DND-41 (cell line): Measurements from ENCODE around the gene PLEKHG5.
A peak's percentile ranks its signal among the peaks of the same experiment; 100 is the strongest.

Source experiments
- ATAC-seq: fragments of 200-7000 bp; cut with Tn5 transposase; 3 replicates; pipeline ENCODE4 v1.9.1; 2021; ENCODE audit warnings: low read depth; ENCODE audit not compliant: insufficient read depth
- DNase-seq: peaks from one replicate; pipeline ENCODE4 v3.0.0-alpha.2; 2020
- H2AFZ ChIP-seq: 2 replicates; pipeline ENCODE4 v1.6.0; 2012; ENCODE audit warnings: low read depth, low read length
- H3K27ac ChIP-seq: 2 replicates; pipeline ENCODE4 v1.5.1; 2012; ENCODE audit warnings: low read length, inconsistent platforms
- H3K27me3 ChIP-seq: fragments of 200-600 bp; sonication (generic); 2 replicates; pipeline ENCODE4 v1.6.0; 2012; ENCODE audit warnings: low read length, mild to moderate bottlenecking, inconsistent platforms; ENCODE audit not compliant: insufficient read depth, poor library complexity
- H3K36me3 ChIP-seq: 2 replicates; pipeline ENCODE4 v1.5.1; 2012; ENCODE audit warnings: low read length, inconsistent platforms; ENCODE audit not compliant: insufficient read depth
- H3K4me1 ChIP-seq: 2 replicates; pipeline ENCODE4 v1.5.1; 2012; ENCODE audit warnings: mild to moderate bottlenecking, low read length; ENCODE audit not compliant: insufficient read depth
- H3K4me2 ChIP-seq: 2 replicates; pipeline ENCODE4 v1.6.0; 2012; ENCODE audit warnings: mild to moderate bottlenecking, moderate library complexity, low read length, inconsistent platforms; ENCODE audit not compliant: insufficient read depth
- H3K4me3 ChIP-seq, 2 experiments: fragments of 200-600 bp in 1 of 2; shearing (Covaris generic) in 1 of 2; 2 replicates each; pipeline ENCODE4 v1.5.1; 2012 to 2016; ENCODE audit warnings: inconsistent platforms in 2 of 2, low read length in 2 of 2, mild to moderate bottlenecking in 2 of 2, low read depth in 1 of 2, moderate library complexity in 1 of 2
- H3K79me2 ChIP-seq: 2 replicates; pipeline ENCODE4 v1.6.0; 2012; ENCODE audit warnings: low read length, inconsistent platforms; ENCODE audit not compliant: insufficient read depth
- H3K9ac ChIP-seq: 2 replicates; pipeline ENCODE4 v1.6.0; 2012; ENCODE audit warnings: low read depth, mild to moderate bottlenecking, inconsistent platforms, low read length, moderate library complexity
- H3K9me3 ChIP-seq: 2 replicates; pipeline ENCODE4 v1.5.1; 2012; ENCODE audit warnings: low read length, moderate library complexity, mild to moderate bottlenecking, inconsistent platforms; ENCODE audit not compliant: insufficient read depth, severe bottlenecking
- H4K20me1 ChIP-seq: 2 replicates; pipeline ENCODE4 v1.6.0; 2012; ENCODE audit warnings: low read length; ENCODE audit not compliant: insufficient read depth
- EZH2 ChIP-seq: IDR thresholded peaks from 3 replicates; pipeline ENCODE4 v1.6.1; 2012; ENCODE audit warnings: borderline replicate concordance, low read depth, mild to moderate bottlenecking, moderate library complexity, low read length, inconsistent platforms; ENCODE audit not compliant: severe bottlenecking
- TF ChIP-seq, protein P1 (sequence below): IDR thresholded peaks from 2 replicates; pipeline ENCODE4 v1.5.1; 2012; ENCODE audit warnings: borderline replicate concordance, low read length, moderate library complexity, mild to moderate bottlenecking; ENCODE audit not compliant: poor library complexity, severe bottlenecking; ENCODE audit errors: extremely low read depth

The PLEKHG5 gene

DNA sequence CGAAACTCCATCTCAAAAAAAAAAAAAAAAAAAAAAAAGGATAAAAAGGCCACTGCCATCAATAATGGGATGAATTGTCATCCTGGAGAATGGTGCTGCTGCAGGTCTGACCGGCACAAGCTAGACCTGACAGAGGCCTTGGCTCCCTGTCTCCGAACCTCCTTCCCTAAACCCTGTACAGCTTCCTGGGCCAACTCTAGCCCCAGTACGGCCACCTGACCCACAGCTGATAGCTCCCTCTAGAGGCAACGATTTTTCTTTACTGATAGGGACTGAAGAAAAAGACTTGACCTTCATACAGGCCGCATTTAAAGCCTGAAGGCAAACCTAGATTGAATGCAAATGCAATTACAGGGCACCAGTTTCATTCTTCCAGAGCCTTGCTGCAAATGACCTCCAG lies 32.1 kb upstream of the PLEKHG5 start:
- no peak overlapping the region for H2AFZ ChIP-seq
- no peak for DNase-seq
- H3K9ac ChIP-seq: no peak overlapping the region

DNA sequence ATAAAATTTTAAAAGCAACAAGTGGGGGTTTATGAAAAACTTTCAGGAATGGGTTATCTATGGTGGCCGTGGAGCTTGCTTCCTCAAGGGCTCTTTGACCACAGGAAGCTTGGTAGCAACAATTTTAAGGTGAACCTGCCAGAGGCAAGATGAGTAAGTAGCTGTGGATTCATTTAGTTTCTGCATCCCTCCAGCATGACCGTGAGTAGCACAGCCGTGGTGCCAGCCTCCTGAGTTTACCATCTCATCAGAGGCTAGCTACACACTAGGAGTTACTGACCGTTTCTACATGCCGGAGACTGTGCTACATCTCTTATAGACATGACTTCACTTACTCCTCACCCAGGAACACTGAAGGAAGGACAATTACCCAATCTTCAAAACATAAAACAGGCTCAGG lies 30.1 kb upstream of the PLEKHG5 start:
- no peaks in the 10 kb centered on the region for H3K9me3 ChIP-seq
- H3K36me3 ChIP-seq: peaks cover 26% of the 10 kb centered on the region
- peaks cover 8% of the 10 kb centered on the region for H4K20me1 ChIP-seq
- no peak for ATAC-seq
- TF ChIP-seq, protein P1, sequence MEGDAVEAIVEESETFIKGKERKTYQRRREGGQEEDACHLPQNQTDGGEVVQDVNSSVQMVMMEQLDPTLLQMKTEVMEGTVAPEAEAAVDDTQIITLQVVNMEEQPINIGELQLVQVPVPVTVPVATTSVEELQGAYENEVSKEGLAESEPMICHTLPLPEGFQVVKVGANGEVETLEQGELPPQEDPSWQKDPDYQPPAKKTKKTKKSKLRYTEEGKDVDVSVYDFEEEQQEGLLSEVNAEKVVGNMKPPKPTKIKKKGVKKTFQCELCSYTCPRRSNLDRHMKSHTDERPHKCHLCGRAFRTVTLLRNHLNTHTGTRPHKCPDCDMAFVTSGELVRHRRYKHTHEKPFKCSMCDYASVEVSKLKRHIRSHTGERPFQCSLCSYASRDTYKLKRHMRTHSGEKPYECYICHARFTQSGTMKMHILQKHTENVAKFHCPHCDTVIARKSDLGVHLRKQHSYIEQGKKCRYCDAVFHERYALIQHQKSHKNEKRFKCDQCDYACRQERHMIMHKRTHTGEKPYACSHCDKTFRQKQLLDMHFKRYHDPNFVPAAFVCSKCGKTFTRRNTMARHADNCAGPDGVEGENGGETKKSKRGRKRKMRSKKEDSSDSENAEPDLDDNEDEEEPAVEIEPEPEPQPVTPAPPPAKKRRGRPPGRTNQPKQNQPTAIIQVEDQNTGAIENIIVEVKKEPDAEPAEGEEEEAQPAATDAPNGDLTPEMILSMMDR: no peak
- no peak for TF ChIP-seq EZH2
- no peak for DNase-seq
- no peak overlapping the region for H3K4me3 ChIP-seq
- H3K4me2 ChIP-seq: no peak overlapping the region
- H3K27ac ChIP-seq: no peak overlapping the region
- H3K27me3 ChIP-seq: no peaks in the 10 kb centered on the region
- H3K4me1 ChIP-seq: no peaks in the 10 kb centered on the region
- H3K79me2 ChIP-seq: no peaks in the 10 kb centered on the region
- no peak overlapping the region for H2AFZ ChIP-seq
- H3K9ac ChIP-seq: no peak overlapping the region

More for the DNA sequence above, 32.1 kb upstream of the PLEKHG5 start:
- Histone ChIP-seq H3K36me3 (peaks cover 43% of the 10 kb centered on the region), H3K27me3 (no peaks in the 10 kb centered on the region), H3K4me2 (no peak overlapping the region), H3K27ac (no peak overlapping the region), H3K4me3 (no peak overlapping the region), H3K4me1 (no peaks in the 10 kb centered on the region), H3K79me2 (no peaks in the 10 kb centered on the region), H4K20me1 (peaks cover 8% of the 10 kb centered on the region), H3K9me3 (no peaks in the 10 kb centered on the region)
- TF ChIP-seq, protein P1: peak; percentile 52
- TF ChIP-seq EZH2: no peak
- ATAC-seq: no peak

DNA sequence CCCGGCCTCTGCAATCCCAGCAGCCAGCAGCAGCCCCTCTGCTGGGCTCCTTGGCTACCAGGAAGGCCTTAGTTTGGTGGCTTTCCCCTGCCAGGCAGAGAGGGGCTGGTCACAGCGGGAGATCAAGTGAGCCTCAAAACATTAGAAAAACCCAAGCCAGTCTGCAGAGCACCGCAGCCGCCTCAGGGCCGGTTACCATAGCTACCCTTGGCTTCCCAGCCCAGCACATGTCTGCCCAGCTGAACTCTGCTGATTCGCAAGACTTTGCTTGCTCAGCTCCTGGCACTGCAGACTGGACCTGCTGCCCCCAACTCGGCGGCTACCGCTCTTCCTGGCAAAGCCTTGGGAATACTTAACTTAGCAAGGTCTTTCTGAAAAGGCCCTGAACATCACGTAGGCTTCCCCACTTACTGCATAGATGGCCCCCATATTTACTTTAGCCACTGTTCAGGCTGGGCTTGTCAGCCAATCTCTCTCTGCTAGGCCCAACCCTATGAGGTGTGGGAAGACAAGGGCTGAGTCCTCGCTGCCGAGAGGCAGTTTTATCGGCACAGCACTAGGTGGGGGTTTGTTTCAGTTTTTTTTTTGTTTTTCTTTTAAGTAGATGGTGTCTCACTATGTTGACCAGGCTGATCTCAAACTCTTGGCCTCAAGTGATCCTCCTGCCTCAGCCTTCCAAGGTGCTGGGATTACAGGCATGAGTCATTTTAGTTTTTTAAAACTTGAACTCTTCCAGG lies 28.6 kb upstream of the PLEKHG5 start:
- H3K27me3 ChIP-seq: no peaks in the 10 kb centered on the region
- H3K9ac ChIP-seq: no peak overlapping the region
- H3K79me2 ChIP-seq: no peaks in the 10 kb centered on the region
- no peak overlapping the region for H3K4me2 ChIP-seq
- no peak overlapping the region for H3K27ac ChIP-seq
- H2AFZ ChIP-seq: no peak overlapping the region
- no peak for DNase-seq
- H3K4me1 ChIP-seq: no peaks in the 10 kb centered on the region
- peaks cover 12% of the 10 kb centered on the region for H3K36me3 ChIP-seq
- H3K4me3 ChIP-seq: no peak overlapping the region
- TF ChIP-seq EZH2: no peak
- TF ChIP-seq, protein P1: no peak
- H4K20me1 ChIP-seq: peaks cover 5% of the 10 kb centered on the region; the same call in 1 of the 2 replicates
- ATAC-seq: 0 out of 3 replicates have a peak, but pooled peaks have one; percentile 14
- no peaks in the 10 kb centered on the region for H3K9me3 ChIP-seq
